GM18511 (cell line): ENCODE measurements around the gene MTRFR.

Experiments used
- ATAC-seq: cut with Tn5 transposase; IDR thresholded peaks from one replicate; pipeline ENCODE4 v1.9.1; 2021; ENCODE audit warnings: mild to moderate bottlenecking, moderate library complexity; ENCODE audit not compliant: unreplicated experiment

MTRFR gene

GRCh38 chr12:123269896-123270213 is 36.6 kb downstream of the MTRFR start:
- ATAC-seq = no peak

- peak; percentile 22 for ATAC-seq
These were observed 37.2 kb downstream of the MTRFR start for GRCh38 chr12:123270214-123271000.

- peak; percentile 76 for ATAC-seq
These were observed 37.9 kb downstream of the MTRFR start for GRCh38 chr12:123271001-123271668.

GRCh38 chr12:123273166-123273565 is 39.9 kb downstream of the MTRFR start:
- no peak for ATAC-seq

GRCh38 chr12:123278101-123278627 is 44.9 kb downstream of the MTRFR start:
- peak; percentile 89 for ATAC-seq

GRCh38 chr12:123280971-123281370 is 47.7 kb downstream of the MTRFR start:
- no peak for ATAC-seq

GRCh38 chr12:123282111-123282510 is 48.9 kb downstream of the MTRFR start:
- no peak for ATAC-seq

- ATAC-seq = no peak
These were observed 50.2 kb downstream of the MTRFR start for GRCh38 chr12:123283461-123283860.

- no peak for ATAC-seq
These were observed 51.4 kb downstream of the MTRFR start for GRCh38 chr12:123284669-123285068.

- no peak for ATAC-seq
These were observed 53.6 kb downstream of the MTRFR start for GRCh38 chr12:123286652-123287373.

GRCh38 chr12:123288751-123289346 is 55.6 kb downstream of the MTRFR start:
- ATAC-seq = no peak

GRCh38 chr12:123289911-123290310 is 56.7 kb downstream of the MTRFR start:
- ATAC-seq = no peak

- ATAC-seq = no peak
These were observed 60.0 kb downstream of the MTRFR start for GRCh38 chr12:123293178-123293760.

GRCh38 chr12:123305136-123305535 is 71.9 kb downstream of the MTRFR start:
- no peak for ATAC-seq

GRCh38 chr12:123306200-123306599 is 73.0 kb downstream of the MTRFR start:
- no peak for ATAC-seq
